Omental fat pad (tissue), 4 donors: ENCODE measurements around the gene PRR18. TPM values are rescaled to one million over a fixed set of nuclear protein-coding genes. Genes with fewer than 3 reads are reported as not detected.

Source experiments
- ATAC-seq: fragments of 150-250 bp; one replicate; pipeline ENCODE4 v1.9.1; 2016; ENCODE audit warnings: mild to moderate bottlenecking, moderate library complexity; ENCODE audit not compliant: low FRiP score
- DNase-seq: peaks from one replicate; pipeline ENCODE4 v3.0.0-alpha.2; 2019; ENCODE audit warnings: low spot score
- CTCF ChIP-seq, 3 donors: fragments of 450-650 bp; IDR thresholded peaks; one replicate each; pipeline ENCODE4 v1.5.1; 2016 to 2017; ENCODE audit warnings: antibody characterized with exemption in 3 of 3, mild to moderate bottlenecking in 3 of 3, moderate library complexity in 2 of 3
- total RNA-seq, 4 donors: library from RNA; depleted of rRNA; stranded (reverse); fragments of >200 nt; gene quantifications; one replicate each; pipeline ENCODE4 v1.1.0, GENCODE V29; 2016

PRR18 gene
- total RNA-seq, 4 donors from 2014 or later, result 0.37 to 0.63 (median 0.38) TPM; not detected in 1

DNA sequence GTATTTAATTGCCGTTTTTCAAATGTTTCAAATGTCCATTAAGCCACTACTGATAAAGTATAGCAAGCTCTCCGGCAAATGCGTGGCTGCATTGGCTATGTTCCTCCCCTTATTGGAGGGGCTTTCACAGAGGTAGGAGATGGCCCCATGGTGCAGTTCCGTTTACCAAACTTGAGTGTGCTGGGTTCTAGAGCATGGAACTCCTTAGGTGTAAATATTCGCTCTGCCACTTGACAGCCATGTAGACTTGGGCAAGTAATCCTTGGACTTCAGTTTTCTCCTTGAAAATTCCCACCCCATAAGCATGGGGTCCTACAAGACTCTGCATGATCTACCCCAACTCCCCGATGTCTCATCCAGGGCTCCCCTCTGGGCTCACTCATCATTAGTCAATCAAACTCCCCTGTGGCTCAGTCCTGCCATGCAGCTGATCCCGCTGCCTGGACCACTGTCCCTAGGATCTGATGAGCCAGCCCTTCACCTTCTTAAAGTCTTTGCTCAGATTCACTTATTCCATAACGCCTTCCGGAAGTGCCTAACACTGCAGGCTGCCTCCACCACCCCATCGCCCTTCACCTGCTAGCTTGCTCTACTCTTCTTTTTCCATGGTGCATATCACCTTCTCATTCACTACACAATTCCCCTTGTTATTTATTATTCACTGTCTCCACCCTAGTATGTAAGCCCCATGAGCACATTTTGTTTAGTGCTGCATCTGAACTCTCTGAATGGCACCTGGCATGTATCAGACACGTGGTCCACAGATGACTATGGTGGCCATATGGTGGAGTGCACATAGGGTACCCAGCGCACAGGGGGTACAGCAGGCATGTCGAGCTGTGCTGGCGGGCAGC is 18.8 kb downstream of the PRR18 start:
- TF ChIP-seq CTCF (IDR thresholded peaks at IDR 0.05), result no peak
- DNase-seq, result no peak
- no peak for ATAC-seq

GRCh38 chr6:166286839-166287271 is 21.3 kb downstream of the PRR18 start:
- DNase-seq (no peak), ATAC-seq (no peak)
- no peak for TF ChIP-seq CTCF (IDR thresholded peaks at IDR 0.05)

- ATAC-seq, result no peak
- no peak for TF ChIP-seq CTCF (IDR thresholded peaks at IDR 0.05)
- DNase-seq, result no peak
Observed at GRCh38 chr6:166285233-166285632, 23.0 kb downstream of the PRR18 start.

DNA sequence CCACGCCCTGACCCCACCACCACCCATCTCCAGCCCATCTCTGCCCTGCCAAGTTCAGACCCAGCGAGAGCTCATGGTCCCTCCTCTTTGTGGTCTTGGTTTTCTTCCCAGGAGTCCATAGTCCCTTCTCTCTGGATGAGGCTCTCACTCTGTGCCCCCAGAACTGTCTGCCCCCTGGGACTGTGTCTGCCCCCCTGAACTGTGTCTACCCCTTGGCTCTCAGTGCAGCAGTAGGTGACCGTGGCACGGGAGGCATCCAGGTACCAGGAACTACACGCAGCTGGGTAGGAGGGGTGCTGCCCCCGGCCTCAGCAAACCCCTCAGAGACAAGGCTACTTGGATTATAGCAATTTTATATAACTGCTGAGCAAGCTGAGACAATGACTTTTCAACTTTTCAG is 23.6 kb downstream of the PRR18 start:
- DNase-seq, result no peak
- TF ChIP-seq CTCF (IDR thresholded peaks at IDR 0.05), result no peak
- ATAC-seq, result no peak

DNA sequence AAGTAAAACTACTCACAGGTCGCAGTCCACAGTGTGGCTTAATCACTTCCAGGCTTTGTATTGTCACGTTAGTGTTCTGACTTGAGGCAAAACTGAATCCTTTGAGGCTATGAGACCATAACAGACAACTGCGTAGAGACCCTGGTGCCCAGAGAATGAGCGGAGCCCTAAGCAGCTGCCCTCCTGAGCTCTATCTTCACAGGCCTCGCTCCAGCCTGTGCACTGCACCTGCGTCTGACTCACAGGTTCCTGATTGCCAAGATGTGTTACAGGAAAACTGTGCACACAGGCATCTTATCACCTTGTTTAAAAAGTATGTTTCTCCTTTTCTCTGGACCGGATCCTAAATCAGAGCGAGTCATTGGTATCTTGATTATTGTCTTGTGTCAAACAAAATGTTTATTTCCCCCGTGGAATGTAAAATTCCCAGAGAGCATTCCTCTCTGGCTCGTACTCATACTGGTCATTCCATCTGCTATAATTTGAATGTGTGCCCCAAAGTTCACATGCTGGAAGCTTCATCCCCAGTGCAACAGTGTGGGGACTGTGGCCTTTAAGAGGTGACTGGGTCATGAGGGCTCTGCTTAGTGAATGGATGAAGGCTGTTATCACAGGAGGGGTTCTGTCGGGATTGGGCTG is 25.7 kb downstream of the PRR18 start:
- ATAC-seq (no peak), DNase-seq (no peak)
- TF ChIP-seq CTCF (IDR thresholded peaks at IDR 0.05), result no peak

DNA sequence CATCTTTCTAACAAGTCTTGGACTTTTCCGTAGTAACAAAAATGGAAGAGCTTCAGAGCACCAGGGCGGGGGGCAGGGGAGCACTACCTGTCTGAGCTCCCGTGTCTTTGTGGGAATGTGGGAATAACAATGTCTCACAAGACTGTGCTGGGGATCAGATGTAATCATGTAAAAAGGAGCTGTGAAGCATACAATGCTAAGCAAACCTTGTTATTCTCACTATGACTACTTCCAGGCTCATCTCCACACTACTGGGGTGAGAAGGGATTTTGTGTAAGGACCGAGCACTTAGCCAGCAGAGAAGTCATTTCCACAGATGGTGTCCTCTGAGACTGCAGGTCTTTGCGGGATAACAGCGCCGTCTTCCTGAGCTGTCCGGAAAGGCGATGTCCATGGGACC is 27.1 kb downstream of the PRR18 start:
- no peak for TF ChIP-seq CTCF (IDR thresholded peaks at IDR 0.05)
- DNase-seq (no peak), ATAC-seq (no peak)

DNA sequence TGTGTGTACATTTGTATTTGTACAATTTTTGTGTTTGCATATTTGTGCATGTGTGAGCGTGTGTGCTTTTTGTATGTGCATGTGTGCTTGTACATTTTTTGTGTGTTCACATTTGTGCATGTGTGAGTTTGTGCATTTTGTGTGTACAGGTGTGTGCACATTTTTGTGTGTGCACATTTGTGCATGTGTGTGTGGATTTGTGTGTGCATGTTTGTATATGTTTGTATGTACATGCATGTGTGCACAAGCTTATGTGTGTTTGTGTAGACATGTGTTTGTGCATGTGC is 28.9 kb downstream of the PRR18 start:
- no peak for ATAC-seq
- DNase-seq, result no peak
- no peak for TF ChIP-seq CTCF (IDR thresholded peaks at IDR 0.05)
